GM18526 (cell line): ENCODE measurements around the gene PPP3R1.
A peak's percentile ranks its signal among the peaks of the same experiment; 100 is the strongest.

Experiments used
- POLR2A ChIP-seq: IDR thresholded peaks from 3 replicates; pipeline ENCODE4 v1.6.1; 2011; ENCODE audit not compliant: insufficient read length; ENCODE audit errors: extremely low read depth

Gene PPP3R1, protein sequence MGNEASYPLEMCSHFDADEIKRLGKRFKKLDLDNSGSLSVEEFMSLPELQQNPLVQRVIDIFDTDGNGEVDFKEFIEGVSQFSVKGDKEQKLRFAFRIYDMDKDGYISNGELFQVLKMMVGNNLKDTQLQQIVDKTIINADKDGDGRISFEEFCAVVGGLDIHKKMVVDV

DNA sequence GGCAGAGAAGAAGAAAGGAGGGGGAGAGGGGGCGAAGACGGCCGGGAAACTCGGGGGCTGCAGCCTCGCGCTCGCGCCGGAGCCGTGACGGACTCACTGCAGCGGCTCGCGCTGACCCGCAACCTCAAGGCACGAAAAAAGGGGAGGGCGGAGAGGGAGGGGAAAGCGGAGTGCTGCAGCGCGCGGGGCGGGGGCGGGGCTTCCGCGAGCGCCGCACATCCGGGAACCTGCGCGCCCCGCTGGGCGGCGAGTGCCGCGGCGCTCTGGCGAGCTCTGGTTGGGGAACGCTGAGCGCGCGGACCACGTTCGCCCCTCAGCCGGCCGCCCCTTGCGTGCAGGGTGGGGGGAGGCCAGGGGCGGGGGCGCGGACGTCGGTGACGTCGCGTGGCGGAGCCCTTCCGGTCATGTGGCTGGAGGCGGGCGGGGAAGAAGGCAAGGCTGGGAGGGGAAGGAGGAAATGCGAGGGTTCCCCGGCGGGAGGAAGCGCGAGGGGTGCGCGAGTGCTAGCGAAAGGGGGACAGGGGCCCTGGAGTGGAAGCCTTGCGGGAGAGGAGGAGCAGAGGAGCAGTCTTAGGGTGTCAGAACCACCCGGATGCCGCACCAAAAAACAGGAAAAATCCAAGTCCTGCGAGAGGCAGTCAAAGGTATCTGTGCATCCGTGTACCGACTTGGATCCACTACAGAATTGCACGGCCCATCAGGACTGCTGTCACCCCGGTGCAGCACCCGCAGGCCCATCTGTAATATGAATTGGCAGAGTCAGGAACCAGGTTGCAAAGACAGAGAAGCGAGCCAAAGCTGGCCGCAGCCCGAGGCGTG lies at the start of gene PPP3R1:
Gene PPP3R1 (minus strand): TSS at position 133 of the 819 bp plus-strand sequence. CDS start 405 bp downstream, outside the sequence.
- TF ChIP-seq POLR2A: peak; percentile 92

GRCh38 chr2:68295516-68295915 lies 43.2 kb upstream of the PPP3R1 start:
- TF ChIP-seq POLR2A: no peak

GRCh38 chr2:68294913-68295312 lies 42.6 kb upstream of the PPP3R1 start:
- no peak for TF ChIP-seq POLR2A

- no peak for TF ChIP-seq POLR2A
Observed at GRCh38 chr2:68294187-68294586, 41.9 kb upstream of the PPP3R1 start.

- no peak for TF ChIP-seq POLR2A
Observed at GRCh38 chr2:68293755-68294154, 41.4 kb upstream of the PPP3R1 start.

DNA sequence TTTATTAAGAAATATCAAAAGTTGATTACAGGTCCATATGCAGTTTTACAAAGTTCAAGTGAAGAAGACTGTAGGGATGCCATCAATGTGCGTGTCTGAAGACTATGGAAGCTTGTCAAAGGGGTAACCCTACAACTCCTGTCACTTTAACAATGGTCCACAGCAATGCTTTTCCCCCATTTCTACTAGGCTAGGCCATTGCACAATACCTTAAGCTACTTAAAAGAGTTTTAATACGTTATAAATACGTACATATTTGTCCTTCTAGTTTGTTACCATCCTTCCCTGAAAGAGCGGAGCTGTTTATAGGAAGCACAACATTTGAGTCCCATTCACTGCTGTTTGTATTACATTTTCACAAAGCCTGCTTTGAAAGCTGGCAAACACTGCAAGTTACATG lies 40.7 kb upstream of the PPP3R1 start:
- TF ChIP-seq POLR2A: no peak

- no peak for TF ChIP-seq POLR2A
Observed at GRCh38 chr2:68292108-68292710, 39.9 kb upstream of the PPP3R1 start.

DNA sequence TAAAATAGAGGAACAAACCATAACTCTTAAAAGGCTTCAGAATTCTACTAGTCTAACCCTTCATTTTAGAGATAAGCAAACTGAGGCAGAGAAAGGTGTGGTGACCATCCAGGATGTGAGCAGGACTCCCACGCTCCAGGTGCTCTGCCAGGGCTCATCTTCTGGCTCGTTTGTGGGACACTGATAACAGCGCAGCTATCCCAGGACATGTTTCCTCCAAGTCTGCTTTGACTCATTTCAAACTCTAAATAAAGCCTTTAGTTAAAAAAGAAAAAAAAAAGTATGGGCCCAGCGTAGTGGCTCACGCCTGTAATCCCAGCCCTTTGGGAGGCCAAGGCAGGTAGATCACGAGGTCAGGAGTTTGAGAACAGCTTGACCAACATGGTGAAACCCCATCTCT lies 39.0 kb upstream of the PPP3R1 start:
- no peak for TF ChIP-seq POLR2A

- no peak for TF ChIP-seq POLR2A
Observed at GRCh38 chr2:68290901-68291300, 38.6 kb upstream of the PPP3R1 start.

DNA sequence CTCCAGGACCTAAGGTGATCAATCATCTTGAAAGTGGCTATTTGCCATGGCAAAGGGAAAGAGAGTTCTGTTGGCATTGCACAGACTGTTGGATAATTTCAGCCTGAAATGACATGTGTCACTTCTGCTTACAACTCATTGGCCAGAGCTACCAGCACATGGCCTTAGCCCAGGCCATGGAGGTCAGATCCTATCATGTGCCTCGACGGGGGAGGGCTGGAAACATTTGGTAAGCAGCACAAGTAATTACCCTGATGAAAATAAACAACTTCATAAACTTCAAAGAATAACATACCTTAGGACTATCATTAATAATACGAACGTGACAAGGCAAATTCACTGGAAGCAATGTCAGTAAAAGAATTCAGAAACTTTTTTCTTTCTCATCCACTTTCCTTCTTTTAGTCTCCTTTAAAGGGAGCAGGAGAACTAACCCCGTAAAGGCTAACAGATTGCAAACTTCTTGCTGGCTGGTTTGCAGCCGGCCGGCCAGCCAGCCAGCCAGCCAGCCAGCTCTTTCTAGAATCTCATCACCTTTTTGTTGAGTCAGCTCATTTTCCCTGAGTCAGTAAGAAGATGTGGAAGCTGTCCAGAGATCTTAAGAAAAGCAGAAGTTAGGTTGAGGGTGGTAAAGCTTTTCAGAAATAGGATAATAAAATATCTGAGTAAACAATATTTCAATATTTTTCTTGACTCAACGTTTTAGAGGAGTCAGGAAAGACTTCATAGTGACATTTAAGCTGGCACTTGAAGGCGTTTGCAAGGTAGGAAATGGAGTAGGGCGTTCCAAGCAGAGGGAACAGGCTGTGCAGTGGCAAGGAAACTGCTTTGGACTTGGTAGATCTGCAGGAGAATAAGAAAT lies 35.5 kb upstream of the PPP3R1 start:
- no peak for TF ChIP-seq POLR2A

- TF ChIP-seq POLR2A: no peak
Observed at GRCh38 chr2:68284896-68285295, 32.6 kb upstream of the PPP3R1 start.

DNA sequence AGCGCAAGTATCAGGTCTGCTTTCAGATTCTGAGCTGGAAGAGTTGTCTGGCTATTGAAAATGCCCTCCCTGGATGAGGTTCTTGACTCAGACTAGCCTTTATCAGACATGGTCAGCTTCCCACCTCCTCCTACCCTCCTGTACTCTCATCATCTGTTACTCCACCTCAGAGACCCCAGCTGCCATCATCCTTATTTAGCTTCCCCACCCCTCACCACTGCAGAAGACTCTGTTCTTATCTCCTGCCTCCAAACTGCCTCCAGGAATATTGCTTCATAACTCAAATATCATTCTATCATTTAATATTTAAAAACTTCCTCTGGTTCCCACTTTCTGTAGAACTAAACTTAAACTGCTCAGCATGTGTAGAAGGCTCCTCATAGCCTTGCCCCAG lies 31.1 kb upstream of the PPP3R1 start:
- TF ChIP-seq POLR2A: no peak

- no peak for TF ChIP-seq POLR2A
Observed at GRCh38 chr2:68282811-68283418, 30.6 kb upstream of the PPP3R1 start.

DNA sequence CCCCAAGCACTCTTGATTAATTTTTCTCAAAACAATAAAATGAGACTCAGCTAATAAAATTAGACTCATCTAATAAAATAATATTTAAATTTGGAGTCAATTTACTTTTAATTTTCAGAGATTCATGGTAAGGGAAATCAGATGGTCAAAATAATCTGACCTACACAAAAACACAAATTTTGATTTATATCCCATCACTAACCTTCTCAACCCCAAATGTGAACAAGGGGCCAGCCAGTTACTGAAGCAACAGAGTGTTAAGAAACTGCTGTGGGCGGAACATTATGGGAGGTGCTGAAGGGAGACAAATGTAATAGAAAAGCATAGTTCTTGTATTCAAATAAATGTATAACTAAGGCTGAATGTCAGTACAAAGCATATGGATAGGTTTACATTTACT lies 28.5 kb upstream of the PPP3R1 start:
- no peak for TF ChIP-seq POLR2A

DNA sequence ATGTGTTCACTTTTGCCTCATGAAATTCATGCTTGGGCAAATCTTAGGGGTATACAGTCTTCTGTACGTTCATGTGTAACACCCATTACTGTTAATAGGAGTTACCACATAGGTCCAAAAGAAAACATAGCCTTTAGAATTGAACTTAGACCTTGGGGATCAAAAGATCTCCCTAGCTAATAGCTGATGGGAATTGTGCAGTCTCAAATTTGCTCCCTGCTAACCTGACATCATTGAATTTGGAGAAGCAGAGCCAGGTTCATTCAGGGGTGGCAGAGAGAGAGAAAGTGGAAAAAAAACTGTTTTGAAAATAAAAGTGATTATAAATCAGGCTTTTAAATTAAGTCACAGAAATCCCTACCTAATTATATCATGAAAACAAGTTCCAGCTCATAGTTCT lies 28.0 kb upstream of the PPP3R1 start:
- no peak for TF ChIP-seq POLR2A
